Upper lobe of right lung (tissue), 1 donor: ENCODE results near the gene PRSS33. TPM values are rescaled to one million over a fixed set of nuclear protein-coding genes. Genes with fewer than 3 reads are reported as not detected.

Experiments used
- ATAC-seq: fragments of 200-7000 bp; cut with Tn5 transposase; one replicate; pipeline ENCODE4 v1.9.1; 2020; ENCODE audit warnings: mild to moderate bottlenecking, moderate library complexity
- DNase-seq: peaks from one replicate; pipeline ENCODE4 v3.0.0-alpha.2; 2020
- H3K27ac ChIP-seq: fragments of 200-600 bp; one replicate; pipeline ENCODE4 v1.8.0; 2022
- H3K27me3 ChIP-seq: fragments of 200-600 bp; one replicate; pipeline ENCODE4 v1.8.0; 2022; ENCODE audit warnings: mild to moderate bottlenecking
- H3K36me3 ChIP-seq: fragments of 200-600 bp; one replicate; pipeline ENCODE4 v1.8.0; 2022
- H3K4me1 ChIP-seq: fragments of 200-600 bp; one replicate; pipeline ENCODE4 v1.8.0; 2022
- H3K4me3 ChIP-seq: fragments of 200-600 bp; one replicate; pipeline ENCODE4 v1.8.0; 2022; ENCODE audit warnings: mild to moderate bottlenecking
- H3K9me3 ChIP-seq: fragments of 200-600 bp; one replicate; pipeline ENCODE4 v1.8.0; 2022
- CTCF ChIP-seq: fragments of 200-600 bp; IDR thresholded peaks from one replicate; pipeline ENCODE4 v1.8.0; 2022; ENCODE audit warnings: antibody characterized with exemption
- intact Hi-C: fragments of 100-400 bp; cut with DNase I; formaldehyde crosslinking; loops from one replicate; pipeline ENCODE4 v1.11.0; 2022
- total RNA-seq: library from RNA; stranded (reverse); fragmentation: NEBNext Ultra II Directional; extraction: Animal tissue kit (Norgen Biotek cat#: 25700); gene quantifications from one replicate; pipeline ENCODE4 v1.2.1, GENCODE V29; 2021
- donor health status: DM: no; HTN: yes; CAD: no; lungs with severe emphysema.

Gene PRSS33
- total RNA-seq, 1 donor from 2014 or later, result not detected

GRCh38 chr16:2827831-2828520 lies 40.6 kb upstream of the PRSS33 start:
- no peaks in the 10 kb centered on the region for H3K36me3 ChIP-seq
- no peak overlapping the region for H3K4me3 ChIP-seq
- no peaks in the 10 kb centered on the region for H3K27me3 ChIP-seq
- ATAC-seq, result no peak
- H3K4me1 ChIP-seq, result peaks cover 6% of the 10 kb centered on the region
- intact Hi-C loops, result no loop called here
- no peaks in the 10 kb centered on the region for H3K9me3 ChIP-seq
- no peak overlapping the region for H3K27ac ChIP-seq
- DNase-seq, result peak; percentile 58
- no peak for TF ChIP-seq CTCF

- Histone ChIP-seq H3K27me3 (no peaks in the 10 kb centered on the region), H3K27ac (no peak overlapping the region), H3K4me1 (peaks cover 6% of the 10 kb centered on the region), H3K36me3 (no peaks in the 10 kb centered on the region), H3K9me3 (no peaks in the 10 kb centered on the region), H3K4me3 (no peak overlapping the region)
- no peak for ATAC-seq
- no peak for DNase-seq
- intact Hi-C loops, result no loop called here
- TF ChIP-seq CTCF, result no peak
Measured at GRCh38 chr16:2827374-2827791, 40.0 kb upstream of the PRSS33 start.

GRCh38 chr16:2826591-2827373 lies 39.4 kb upstream of the PRSS33 start:
- TF ChIP-seq CTCF, result no peak
- H3K27me3 ChIP-seq, result no peaks in the 10 kb centered on the region
- no peak overlapping the region for H3K27ac ChIP-seq
- peaks cover 6% of the 10 kb centered on the region for H3K4me1 ChIP-seq
- intact Hi-C loops, result no loop called here
- H3K36me3 ChIP-seq, result no peaks in the 10 kb centered on the region
- H3K4me3 ChIP-seq, result no peak overlapping the region
- peak; percentile 60 for DNase-seq
- no peaks in the 10 kb centered on the region for H3K9me3 ChIP-seq
- no peak for ATAC-seq

GRCh38 chr16:2825906-2826305 lies 38.5 kb upstream of the PRSS33 start:
- Histone ChIP-seq H3K4me1 (peaks cover 6% of the 10 kb centered on the region), H3K36me3 (no peaks in the 10 kb centered on the region), H3K27me3 (no peaks in the 10 kb centered on the region), H3K4me3 (no peak overlapping the region), H3K9me3 (no peaks in the 10 kb centered on the region), H3K27ac (no peak overlapping the region)
- TF ChIP-seq CTCF, result no peak
- intact Hi-C loops, result no loop called here
- DNase-seq (peak; percentile 57), ATAC-seq (no peak)

- no peaks in the 10 kb centered on the region for H3K9me3 ChIP-seq
- H3K4me3 ChIP-seq, result no peak overlapping the region
- H3K4me1 ChIP-seq, result peaks cover 6% of the 10 kb centered on the region
- intact Hi-C loops, result no loop called here
- no peak overlapping the region for H3K27ac ChIP-seq
- peak; percentile 50 for DNase-seq
- no peak for ATAC-seq
- H3K27me3 ChIP-seq, result no peaks in the 10 kb centered on the region
- TF ChIP-seq CTCF, result no peak
- H3K36me3 ChIP-seq, result no peaks in the 10 kb centered on the region
Measured at GRCh38 chr16:2825049-2825742, 37.8 kb upstream of the PRSS33 start.
